ENCODE results near the gene PPFIA2. TPM values are rescaled to one million over a fixed set of nuclear protein-coding genes. Genes with fewer than 3 reads are reported as not detected.

PPFIA2 gene
- total RNA-seq, 5 donors from 2014 or later (not counting 1 experiment from before 2014, with no cell fraction given) = not detected

- no peak overlapping the region for H3K27ac Mint-ChIP-seq
- no peaks in the 10 kb centered on the region for H3K27me3 Mint-ChIP-seq
- peaks cover 0 to 4% (median 3%) of the 10 kb centered on the region in 3 donors for H3K9me3 Mint-ChIP-seq
- Histone ChIP-seq H3K36me3 (ENCODE audit: control insufficient read depth in 2 of 2, extremely low read depth in 1 of 2, insufficient read depth in 1 of 2, low read length in 1 of 2) (no peaks in the 10 kb centered on the region), H3K9me3 (no peaks in the 10 kb centered on the region), H3K4me1 (ENCODE audit: control insufficient read depth in 1 of 2, extremely low read depth in 1 of 2, insufficient read depth in 2 of 2, low read length in 2 of 2) (no peaks in the 10 kb centered on the region), H3K27me3 (replicated peaks in 1 of 2; ENCODE audit: control insufficient read depth in 2 of 2, extremely low read depth in 1 of 2, insufficient read depth in 2 of 2, low read length in 1 of 2) (no peaks in the 10 kb centered on the region), H3K27ac (ENCODE audit: low read length) (no peak overlapping the region), H3K4me3 (ENCODE audit: control insufficient read depth in 1 of 2, extremely low read depth in 1 of 2, low read length in 1 of 2) (no peak overlapping the region)
- no peak for DNase-seq
- H3K4me1 Mint-ChIP-seq = no peaks in the 10 kb centered on the region
- POLR2A ChIA-PET = no interaction called here
- no peaks in the 10 kb centered on the region for H3K36me3 Mint-ChIP-seq
- H3K4me3 Mint-ChIP-seq = no peak overlapping the region
- no CpG with 5 or more reads among the region's 2 CpGs for WGBS (ENCODE audit: insufficient coverage)
- ATAC-seq (replicated peaks in 1 of 4) = no peak
- CTCF ChIA-PET = no interaction called here
Observed at GRCh38 chr12:81263072-81263471, 496.1 kb downstream of the PPFIA2 start.

GRCh38 chr12:81261508-81262207 lies 497.5 kb downstream of the PPFIA2 start:
- no peaks in the 10 kb centered on the region for H3K27me3 ChIP-seq (replicated peaks in 1 of 2; ENCODE audit: control insufficient read depth in 2 of 2, extremely low read depth in 1 of 2, insufficient read depth in 2 of 2, low read length in 1 of 2)
- ATAC-seq (replicated peaks in 1 of 4) (no peak), DNase-seq (no peak)
- no peaks in the 10 kb centered on the region for H3K36me3 ChIP-seq (ENCODE audit: control insufficient read depth in 2 of 2, extremely low read depth in 1 of 2, insufficient read depth in 1 of 2, low read length in 1 of 2)
- H3K4me1 Mint-ChIP-seq = no peaks in the 10 kb centered on the region
- H3K27ac ChIP-seq (ENCODE audit: low read length) = no peak overlapping the region
- H3K36me3 Mint-ChIP-seq = no peaks in the 10 kb centered on the region
- POLR2A ChIA-PET = no interaction called here
- peaks cover 0 to 8% (median 3%) of the 10 kb centered on the region in 3 donors for H3K9me3 Mint-ChIP-seq
- H3K4me3 ChIP-seq (ENCODE audit: control insufficient read depth in 1 of 2, extremely low read depth in 1 of 2, low read length in 1 of 2) = no peak overlapping the region
- no peaks in the 10 kb centered on the region for H3K27me3 Mint-ChIP-seq
- WGBS (ENCODE audit: insufficient coverage) = 71% methylated on average over 1 of the region's 4 CpGs
- H3K27ac Mint-ChIP-seq = no peak overlapping the region
- CTCF ChIA-PET = no interaction called here
- no peaks in the 10 kb centered on the region for H3K9me3 ChIP-seq
- H3K4me3 Mint-ChIP-seq = no peak overlapping the region
- H3K4me1 ChIP-seq (ENCODE audit: control insufficient read depth in 1 of 2, extremely low read depth in 1 of 2, insufficient read depth in 2 of 2, low read length in 2 of 2) = no peaks in the 10 kb centered on the region

DNA sequence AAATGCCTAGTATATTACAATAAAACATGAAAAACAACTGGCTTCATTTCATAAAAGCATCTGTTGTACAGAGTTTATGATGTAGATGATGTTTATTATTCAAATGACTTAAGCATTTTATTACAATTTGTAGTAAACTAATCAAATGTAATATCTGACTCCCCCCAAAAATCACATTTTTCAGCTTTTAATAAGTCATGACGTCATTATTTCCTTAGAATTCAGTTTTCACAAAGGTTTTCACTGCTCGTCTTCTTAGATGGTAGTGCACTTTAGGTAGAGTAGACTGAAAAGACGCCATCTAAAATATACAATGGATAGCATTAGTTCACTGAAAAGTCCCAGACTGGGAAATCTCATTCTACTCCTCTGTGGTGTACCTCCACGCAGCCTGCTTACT lies 499.8 kb downstream of the PPFIA2 start:
- CTCF ChIA-PET = no interaction called here
- no peaks in the 10 kb centered on the region for H3K27me3 Mint-ChIP-seq
- no peak overlapping the region for H3K27ac Mint-ChIP-seq
- Histone ChIP-seq H3K27ac (ENCODE audit: low read length) (no peak overlapping the region), H3K9me3 (no peaks in the 10 kb centered on the region), H3K27me3 (replicated peaks in 1 of 2; ENCODE audit: control insufficient read depth in 2 of 2, extremely low read depth in 1 of 2, insufficient read depth in 2 of 2, low read length in 1 of 2) (no peaks in the 10 kb centered on the region), H3K4me3 (ENCODE audit: control insufficient read depth in 1 of 2, extremely low read depth in 1 of 2, low read length in 1 of 2) (no peak overlapping the region), H3K36me3 (ENCODE audit: control insufficient read depth in 2 of 2, extremely low read depth in 1 of 2, insufficient read depth in 1 of 2, low read length in 1 of 2) (no peaks in the 10 kb centered on the region), H3K4me1 (ENCODE audit: control insufficient read depth in 1 of 2, extremely low read depth in 1 of 2, insufficient read depth in 2 of 2, low read length in 2 of 2) (no peaks in the 10 kb centered on the region)
- POLR2A ChIA-PET = no interaction called here
- peaks cover 0 to 13% (median 3%) of the 10 kb centered on the region in 3 donors for H3K9me3 Mint-ChIP-seq
- no CpG with 5 or more reads among the region's 4 CpGs for WGBS (ENCODE audit: insufficient coverage)
- DNase-seq (no peak), ATAC-seq (replicated peaks in 1 of 4) (no peak)
- H3K4me3 Mint-ChIP-seq = no peak overlapping the region
- H3K4me1 Mint-ChIP-seq = no peaks in the 10 kb centered on the region
- no peaks in the 10 kb centered on the region for H3K36me3 Mint-ChIP-seq

DNA sequence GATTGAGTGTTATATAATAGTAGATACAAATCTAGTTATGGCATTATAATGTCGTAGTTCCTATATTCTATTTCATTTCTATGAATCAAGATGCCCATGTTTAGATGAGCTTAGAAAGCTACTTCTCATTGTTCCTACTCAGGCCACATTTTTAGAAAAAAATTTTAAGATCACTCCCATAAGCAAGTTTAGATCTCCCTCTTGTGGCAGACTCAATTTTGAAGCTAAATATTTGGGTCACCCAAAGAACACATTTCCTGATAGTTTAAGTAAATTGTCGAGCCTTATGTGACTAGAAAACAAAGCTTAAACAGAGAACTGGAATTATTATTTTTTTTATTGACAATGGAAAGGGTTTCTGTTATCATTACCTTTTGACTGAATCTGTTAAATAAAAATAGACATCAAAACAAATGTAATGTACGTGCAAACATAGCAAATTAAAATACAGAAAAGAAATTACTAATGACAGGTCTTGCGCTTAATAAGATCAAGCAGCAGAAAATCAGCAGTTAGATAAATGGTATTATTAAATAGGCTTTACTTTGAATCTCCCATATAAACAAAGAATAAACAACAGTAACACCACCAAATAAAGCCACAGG lies 501.1 kb downstream of the PPFIA2 start:
- Mint-ChIP-seq H3K4me1 (no peaks in the 10 kb centered on the region), H3K36me3 (no peaks in the 10 kb centered on the region), H3K9me3 (peaks cover 0 to 18% (median 0%) of the 10 kb centered on the region in 3 donors), H3K27ac (no peak overlapping the region), H3K4me3 (no peak overlapping the region), H3K27me3 (no peaks in the 10 kb centered on the region)
- no peaks in the 10 kb centered on the region for H3K4me1 ChIP-seq (ENCODE audit: control insufficient read depth in 1 of 2, extremely low read depth in 1 of 2, insufficient read depth in 2 of 2, low read length in 2 of 2)
- CTCF ChIA-PET = no interaction called here
- H3K27me3 ChIP-seq (replicated peaks in 1 of 2; ENCODE audit: control insufficient read depth in 2 of 2, extremely low read depth in 1 of 2, insufficient read depth in 2 of 2, low read length in 1 of 2) = no peaks in the 10 kb centered on the region
- WGBS (ENCODE audit: insufficient coverage) = no CpG with 5 or more reads among the region's 4 CpGs
- ATAC-seq (replicated peaks in 1 of 4) = no peak
- POLR2A ChIA-PET = interaction anchor here in 1 of 2 donors (0.7 kb wide), 1 partner anchor 710 kb away, joined by 3 read pairs; no protein-coding TSS in a partner anchor
- H3K9me3 ChIP-seq = no peaks in the 10 kb centered on the region
- H3K27ac ChIP-seq (ENCODE audit: low read length) = no peak overlapping the region
- H3K4me3 ChIP-seq (ENCODE audit: control insufficient read depth in 1 of 2, extremely low read depth in 1 of 2, low read length in 1 of 2) = no peak overlapping the region
- no peaks in the 10 kb centered on the region for H3K36me3 ChIP-seq (ENCODE audit: control insufficient read depth in 2 of 2, extremely low read depth in 1 of 2, insufficient read depth in 1 of 2, low read length in 1 of 2)
- no peak for DNase-seq

GRCh38 chr12:81255947-81256346 lies 503.2 kb downstream of the PPFIA2 start:
- no peaks in the 10 kb centered on the region for H3K36me3 ChIP-seq (ENCODE audit: control insufficient read depth in 2 of 2, extremely low read depth in 1 of 2, insufficient read depth in 1 of 2, low read length in 1 of 2)
- ChIA-PET POLR2A (no interaction called here), CTCF (no interaction called here)
- H3K4me1 ChIP-seq (ENCODE audit: control insufficient read depth in 1 of 2, extremely low read depth in 1 of 2, insufficient read depth in 2 of 2, low read length in 2 of 2) = no peaks in the 10 kb centered on the region
- Mint-ChIP-seq H3K27me3 (no peaks in the 10 kb centered on the region), H3K4me1 (no peaks in the 10 kb centered on the region), H3K9me3 (peaks cover 3 to 21% (median 5%) of the 10 kb centered on the region in 3 donors), H3K36me3 (no peaks in the 10 kb centered on the region), H3K4me3 (no peak overlapping the region), H3K27ac (no peak overlapping the region)
- H3K27me3 ChIP-seq (replicated peaks in 1 of 2; ENCODE audit: control insufficient read depth in 2 of 2, extremely low read depth in 1 of 2, insufficient read depth in 2 of 2, low read length in 1 of 2) = no peaks in the 10 kb centered on the region
- 64% methylated on average over 1 of the region's 2 CpGs for WGBS (ENCODE audit: insufficient coverage)
- H3K27ac ChIP-seq (ENCODE audit: low read length) = no peak overlapping the region
- H3K4me3 ChIP-seq (ENCODE audit: control insufficient read depth in 1 of 2, extremely low read depth in 1 of 2, low read length in 1 of 2) = no peak overlapping the region
- DNase-seq (no peak), ATAC-seq (replicated peaks in 1 of 4) (no peak)
- H3K9me3 ChIP-seq = no peaks in the 10 kb centered on the region

DNA sequence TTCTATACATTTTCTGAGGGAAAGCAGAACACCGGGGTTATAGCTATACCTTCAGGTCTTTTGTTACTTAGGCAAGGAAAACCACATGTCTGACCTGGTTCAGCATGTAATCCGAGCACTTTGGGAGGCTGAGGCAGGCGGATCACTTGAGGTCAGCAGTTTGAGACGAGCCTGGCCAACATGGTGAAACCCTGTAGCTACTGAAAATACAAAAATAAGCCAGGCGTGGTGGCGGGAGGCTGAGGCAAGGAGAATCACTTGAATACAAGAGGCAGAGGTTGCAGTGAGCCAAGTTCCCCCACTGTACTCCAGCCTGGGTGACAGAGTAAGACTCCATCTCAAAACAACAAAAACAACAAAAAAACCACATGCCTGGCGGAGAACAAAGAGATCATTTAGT lies 503.7 kb downstream of the PPFIA2 start:
- no peaks in the 10 kb centered on the region for H3K9me3 ChIP-seq

More for the DNA sequence above, 503.7 kb downstream of the PPFIA2 start:
- Histone ChIP-seq H3K27me3 (replicated peaks in 1 of 2; ENCODE audit: control insufficient read depth in 2 of 2, extremely low read depth in 1 of 2, insufficient read depth in 2 of 2, low read length in 1 of 2) (no peaks in the 10 kb centered on the region), H3K27ac (ENCODE audit: low read length) (no peak overlapping the region), H3K4me1 (ENCODE audit: control insufficient read depth in 1 of 2, extremely low read depth in 1 of 2, insufficient read depth in 2 of 2, low read length in 2 of 2) (no peaks in the 10 kb centered on the region), H3K36me3 (ENCODE audit: control insufficient read depth in 2 of 2, extremely low read depth in 1 of 2, insufficient read depth in 1 of 2, low read length in 1 of 2) (no peaks in the 10 kb centered on the region), H3K4me3 (ENCODE audit: control insufficient read depth in 1 of 2, extremely low read depth in 1 of 2, low read length in 1 of 2) (no peak overlapping the region)
- 85% methylated on average over 6 of the region's 7 CpGs for WGBS (ENCODE audit: insufficient coverage)
- ChIA-PET CTCF (no interaction called here), POLR2A (no interaction called here)
- Mint-ChIP-seq H3K4me3 (no peak overlapping the region), H3K9me3 (peaks cover 3 to 23% (median 5%) of the 10 kb centered on the region in 3 donors), H3K36me3 (no peaks in the 10 kb centered on the region), H3K27me3 (no peaks in the 10 kb centered on the region), H3K4me1 (no peaks in the 10 kb centered on the region), H3K27ac (no peak overlapping the region)
- ATAC-seq (replicated peaks in 1 of 4) (no peak), DNase-seq (no peak)
